HG03575 (cell line): Measurements from ENCODE around the gene FN3K.
"Not testable (repeated sequence)": the region's sequence is repeated elsewhere in the genome, so short reads cannot be mapped to it uniquely, and the experiment has no call there.

Experiments
- ATAC-seq: cut with Tn5 transposase; IDR thresholded peaks from one replicate; pipeline ENCODE4 v1.9.1; 2021; ENCODE audit not compliant: unreplicated experiment, insufficient number of reproducible peaks, low FRiP score; ENCODE audit errors: extremely low read depth

The FN3K gene

DNA sequence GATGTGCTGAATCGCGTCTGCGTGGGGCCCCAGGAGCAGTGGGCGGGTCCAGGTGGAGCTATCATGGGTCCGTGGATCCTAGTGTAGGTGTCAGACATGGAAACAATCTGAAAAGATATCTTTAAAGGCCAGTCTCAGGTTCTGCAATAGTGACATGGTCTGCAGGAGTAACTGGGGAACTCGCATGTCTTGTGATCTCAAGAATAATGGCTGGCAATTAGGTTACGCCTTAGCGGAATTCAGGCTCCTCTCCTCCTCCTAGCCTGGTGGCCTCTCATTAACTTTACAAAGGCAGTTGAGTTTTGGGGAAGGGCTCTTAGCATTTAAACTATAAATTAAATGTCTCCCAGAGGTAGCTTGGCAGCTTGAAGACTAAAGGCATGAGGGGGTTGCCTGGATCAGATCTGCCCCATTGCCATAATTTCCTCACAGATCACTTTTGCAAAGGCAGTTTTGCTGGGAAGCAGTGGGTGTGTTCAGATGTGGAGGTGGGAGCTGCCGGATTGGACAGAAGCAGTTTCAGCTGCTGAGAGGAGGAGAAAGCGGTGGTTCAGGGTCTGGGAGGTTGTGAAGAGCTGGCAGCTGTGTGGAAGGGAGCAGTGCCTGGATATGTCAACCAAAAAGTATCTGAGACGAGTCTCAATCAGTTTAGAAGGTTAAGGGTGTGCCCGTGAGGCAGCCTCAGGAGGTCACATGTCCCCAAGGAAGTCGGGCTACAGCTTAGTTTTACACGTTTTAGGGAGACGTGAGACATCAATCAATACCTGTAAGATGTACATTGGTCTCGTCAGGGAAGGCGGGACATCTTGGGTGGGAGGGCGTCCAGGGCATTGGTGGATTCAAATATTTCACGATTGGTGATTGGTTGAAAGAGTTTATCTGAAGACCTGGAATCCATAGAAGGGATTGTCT is 19.1 kb downstream of the FN3K start:
- ATAC-seq, result no peak

DNA sequence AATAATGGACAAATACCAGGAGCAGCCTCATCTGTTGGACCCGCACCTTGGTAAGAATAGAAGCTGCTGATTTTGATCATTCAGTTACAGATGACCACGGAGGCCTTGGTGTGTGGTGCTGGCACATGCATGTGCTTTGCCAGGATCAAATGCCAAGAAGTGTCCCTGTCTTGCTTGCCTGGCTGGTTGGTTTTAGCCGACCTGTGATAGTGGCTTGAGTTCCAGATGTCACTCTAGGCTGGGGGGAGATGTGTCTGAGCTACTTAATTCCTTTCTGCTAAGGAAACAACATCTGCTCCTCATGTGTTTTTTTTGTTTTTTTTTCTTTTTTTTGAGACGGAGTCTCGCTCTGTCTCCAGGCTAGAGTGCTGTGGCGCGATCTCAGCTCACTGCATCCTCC is 20.8 kb downstream of the FN3K start:
- no peak for ATAC-seq

DNA sequence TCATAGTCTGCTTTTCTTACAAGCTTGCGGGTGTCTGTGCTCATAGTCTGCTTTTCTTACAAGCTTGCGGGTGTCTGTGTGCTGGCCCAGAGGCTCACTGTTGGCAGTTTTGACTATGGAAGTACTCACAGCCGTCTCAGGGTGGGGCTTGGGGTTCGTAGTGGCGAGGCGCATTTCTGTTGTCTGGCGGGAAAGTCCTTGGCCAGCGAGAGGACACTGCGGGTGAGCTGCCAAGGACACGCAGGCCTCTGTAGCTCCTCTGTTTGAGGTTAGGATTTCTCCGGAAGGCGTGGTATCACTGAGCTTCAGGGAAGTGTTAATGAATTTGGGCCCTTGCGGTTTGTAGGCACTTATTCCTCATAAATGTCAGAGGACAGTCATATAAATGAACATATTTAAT is 30.0 kb downstream of the FN3K start:
- ATAC-seq, result no peak

DNA sequence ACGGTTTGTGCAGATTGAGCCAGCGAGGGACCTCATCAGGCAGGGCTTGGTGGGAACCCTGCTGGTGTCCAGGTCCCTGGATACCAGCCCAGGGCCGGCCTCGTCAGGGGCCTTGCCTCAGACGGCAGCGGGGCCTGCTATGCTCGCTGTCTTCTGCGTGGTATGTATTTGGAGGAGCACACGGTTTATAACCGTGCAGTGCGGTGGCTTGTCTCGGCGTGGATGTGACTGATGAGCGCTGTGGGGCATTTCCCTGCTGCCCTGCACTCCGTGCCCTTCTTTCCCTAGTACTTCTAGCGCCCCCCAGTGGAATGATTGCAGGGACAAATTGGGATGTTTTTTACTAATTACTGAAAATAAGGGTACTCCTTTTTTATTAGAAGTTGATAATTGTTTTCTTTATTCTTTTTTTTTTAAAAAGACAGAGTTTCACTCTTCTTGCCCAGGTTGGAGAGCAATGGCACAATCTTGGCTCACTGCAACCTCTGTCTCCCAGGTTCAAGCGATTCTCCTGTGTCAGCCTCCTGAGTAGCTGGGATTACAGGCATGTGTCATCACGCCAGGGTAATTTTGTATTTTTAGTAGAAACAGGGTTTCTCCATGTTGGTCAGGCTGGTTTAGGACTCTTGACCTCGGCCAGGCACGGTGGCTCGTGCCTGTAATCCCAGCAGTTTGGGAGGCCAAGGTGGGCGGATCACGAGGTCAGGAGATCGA is 31.8 kb downstream of the FN3K start:
- ATAC-seq, result no peak

DNA sequence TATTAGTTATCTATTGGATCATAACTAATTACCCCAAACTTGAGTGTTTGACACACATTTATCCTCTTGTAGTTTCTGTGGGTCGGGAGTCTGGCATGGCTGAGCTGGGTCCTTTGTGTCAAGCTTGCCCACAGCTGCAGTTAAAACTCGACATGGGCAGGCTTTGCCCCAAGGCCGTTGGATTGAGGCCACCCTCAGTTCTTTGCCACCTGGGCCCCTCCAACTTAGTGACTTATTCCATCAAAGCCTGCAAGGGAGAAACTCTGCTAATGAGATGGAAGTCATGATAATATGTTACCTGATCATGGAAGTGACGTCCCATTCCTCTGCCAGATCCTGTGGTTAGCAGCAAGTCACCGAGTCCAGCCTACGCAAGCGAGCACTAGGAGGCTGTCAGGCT is 33.6 kb downstream of the FN3K start:
- no peak for ATAC-seq

DNA sequence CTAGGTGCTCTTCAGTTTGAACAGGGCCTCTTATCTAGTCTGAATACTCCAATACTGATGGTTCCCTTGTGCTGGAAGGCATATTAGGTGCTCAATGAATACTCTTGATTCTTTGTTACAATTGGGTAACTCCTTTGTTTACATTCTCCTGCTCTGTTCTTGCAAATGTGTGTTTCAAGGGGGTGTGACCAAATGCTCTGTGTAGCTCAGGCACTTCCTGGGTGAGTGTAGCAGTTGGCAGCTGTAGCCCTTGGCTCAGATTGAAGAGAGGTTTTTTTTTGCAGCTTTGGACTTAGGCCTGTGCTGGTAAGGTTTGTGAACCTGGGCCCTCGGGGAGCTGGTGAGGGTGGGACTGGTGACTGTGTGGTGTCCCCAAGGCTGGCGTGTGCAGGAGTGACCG is 36.6 kb downstream of the FN3K start:
- no peak for ATAC-seq

DNA sequence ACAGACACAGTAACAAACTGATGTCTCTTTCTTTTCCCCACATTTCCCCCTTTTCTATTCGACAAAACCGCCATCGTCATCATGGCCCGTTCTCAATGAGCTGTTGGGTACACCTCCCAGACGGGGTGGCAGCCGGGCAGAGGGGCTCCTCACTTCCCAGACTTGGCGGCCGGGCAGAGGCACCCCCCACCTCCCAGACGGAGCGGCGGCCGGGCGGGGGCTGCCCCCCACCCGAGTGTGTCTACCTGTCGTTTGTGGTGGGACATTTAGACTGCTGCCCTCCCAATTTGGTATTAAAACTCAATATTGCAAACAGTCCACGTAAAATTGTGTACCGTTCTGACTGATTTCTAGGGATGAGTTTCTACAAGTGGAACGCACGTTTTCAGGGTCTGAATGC is 39.0 kb downstream of the FN3K start:
- ATAC-seq, result not testable (repeated sequence)

DNA sequence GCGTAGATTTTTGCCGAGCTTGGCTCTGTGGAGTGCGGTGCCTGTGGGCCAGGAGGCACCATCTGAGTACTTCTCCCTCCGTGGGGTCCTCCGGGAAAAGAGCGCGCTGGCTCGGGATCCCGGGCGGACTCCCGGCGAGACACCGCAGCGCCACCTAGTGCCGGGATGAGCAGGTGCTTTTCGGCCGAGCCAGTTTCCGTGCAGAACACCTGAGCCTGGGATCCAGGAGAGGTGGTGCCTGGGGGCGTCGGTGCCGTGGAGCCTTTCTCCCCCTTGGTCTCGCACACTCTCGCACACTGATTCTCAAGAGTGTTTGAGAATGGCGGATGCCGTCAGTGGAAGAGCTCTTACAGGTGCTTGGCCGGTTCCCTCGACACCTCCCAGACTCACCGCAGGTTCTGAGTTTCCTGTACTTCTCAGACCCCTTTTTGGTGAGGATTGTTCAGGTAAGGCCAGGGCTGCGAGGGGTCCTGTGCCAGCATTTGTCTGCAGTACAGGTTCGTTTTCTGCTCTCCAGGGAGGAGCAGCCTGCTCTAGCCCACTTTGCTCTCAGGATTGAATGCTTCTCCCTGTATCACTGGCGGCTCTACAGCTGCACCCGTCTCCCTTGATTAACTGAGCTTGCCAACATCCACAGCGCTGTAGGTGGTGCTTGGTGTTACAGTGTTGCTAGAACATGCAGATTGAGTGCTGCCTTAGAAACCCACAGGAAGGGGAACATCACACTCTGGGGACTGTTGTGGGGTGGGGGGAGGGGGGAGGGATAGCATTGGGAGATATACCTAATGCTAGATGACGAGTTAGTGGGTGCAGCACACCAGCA is 39.8 kb downstream of the FN3K start:
- ATAC-seq, result no peak

DNA sequence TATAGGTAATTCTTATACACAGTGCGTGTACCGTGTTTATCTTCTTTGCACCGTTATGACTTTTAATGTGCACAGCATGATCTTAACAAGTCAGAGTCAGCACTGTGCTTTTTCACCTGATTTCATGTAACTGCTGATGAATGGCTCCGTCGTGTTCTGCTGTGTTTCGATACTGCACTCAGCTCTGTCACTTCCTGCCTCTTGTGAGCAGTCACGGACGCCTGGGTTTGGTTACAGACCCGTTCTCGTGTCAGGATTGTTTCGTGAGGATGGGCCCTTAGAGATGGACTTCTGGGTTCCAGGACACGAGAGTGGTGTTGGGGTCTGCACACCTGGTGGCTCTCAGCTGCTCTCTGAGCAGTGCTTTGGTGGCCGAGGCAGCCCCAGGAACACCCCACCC is 41.0 kb downstream of the FN3K start:
- ATAC-seq, result no peak

DNA sequence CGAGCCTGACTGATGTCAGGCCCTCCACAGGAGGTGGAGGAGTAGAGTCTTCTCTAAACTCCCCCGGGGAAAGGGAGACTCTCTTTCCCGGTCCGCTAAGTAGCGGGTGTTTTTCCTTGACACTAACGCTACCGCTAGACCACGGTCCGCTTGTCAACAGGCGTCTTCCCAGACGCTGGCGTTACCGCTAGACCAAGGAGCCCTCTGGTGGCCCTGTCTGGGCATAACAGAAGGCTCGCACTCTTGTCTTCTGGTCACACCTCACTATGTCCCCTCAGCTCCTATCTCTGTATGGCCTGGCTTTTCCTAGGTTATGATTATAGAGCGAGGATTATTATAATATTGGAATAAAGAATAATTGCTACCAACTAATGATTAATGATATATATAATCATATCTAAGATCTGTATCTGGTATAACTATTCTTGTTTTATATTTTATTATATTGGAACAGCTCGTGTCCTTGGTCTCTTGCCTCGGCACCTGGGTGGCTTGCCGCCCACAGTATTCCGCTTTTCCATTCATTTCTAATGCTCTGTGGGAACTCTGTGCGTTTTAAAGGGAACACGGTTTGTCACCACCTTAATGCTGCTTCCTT is 42.5 kb downstream of the FN3K start:
- not testable (repeated sequence) for ATAC-seq

DNA sequence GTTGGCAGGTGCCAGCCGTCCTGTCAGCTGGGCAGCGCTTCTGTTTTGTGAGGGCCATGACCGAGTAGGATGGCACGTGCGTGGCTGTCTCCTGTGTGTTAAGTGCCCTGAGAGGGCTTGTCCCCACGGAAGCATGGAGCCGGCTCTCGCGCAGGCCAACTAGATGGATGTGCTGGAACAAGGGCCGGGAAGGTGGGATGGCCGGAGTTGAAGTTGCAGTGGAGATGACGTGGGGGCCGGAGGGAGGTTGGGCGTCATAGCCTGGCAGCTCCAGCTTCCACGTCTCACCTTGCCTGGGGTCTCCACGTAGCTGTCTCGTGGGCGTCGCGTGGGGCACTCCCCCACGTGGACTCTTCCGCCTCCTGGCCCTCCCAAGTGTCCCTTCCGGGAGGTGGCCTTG is 44.1 kb downstream of the FN3K start:
- ATAC-seq, result no peak

DNA sequence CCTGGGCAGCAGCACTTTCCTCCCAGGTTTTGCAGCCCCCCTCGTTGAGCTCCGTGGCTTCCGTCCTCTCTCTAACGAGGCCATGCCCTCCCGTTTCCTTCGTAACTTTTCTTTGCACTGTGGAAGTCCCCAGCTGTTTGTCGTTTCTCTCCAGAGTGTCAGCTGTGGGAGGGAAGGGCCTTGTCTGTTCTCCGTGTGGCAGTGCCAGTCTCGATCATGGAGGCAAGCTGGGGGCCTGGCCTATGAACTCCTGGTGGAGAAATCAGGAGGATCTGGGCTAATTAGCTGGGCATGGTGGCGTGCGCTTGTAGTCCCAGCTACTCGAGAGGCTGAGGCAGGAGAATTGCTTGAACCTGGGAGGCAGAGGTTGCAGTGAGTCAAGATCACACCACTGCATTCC is 44.8 kb downstream of the FN3K start:
- no peak for ATAC-seq

DNA sequence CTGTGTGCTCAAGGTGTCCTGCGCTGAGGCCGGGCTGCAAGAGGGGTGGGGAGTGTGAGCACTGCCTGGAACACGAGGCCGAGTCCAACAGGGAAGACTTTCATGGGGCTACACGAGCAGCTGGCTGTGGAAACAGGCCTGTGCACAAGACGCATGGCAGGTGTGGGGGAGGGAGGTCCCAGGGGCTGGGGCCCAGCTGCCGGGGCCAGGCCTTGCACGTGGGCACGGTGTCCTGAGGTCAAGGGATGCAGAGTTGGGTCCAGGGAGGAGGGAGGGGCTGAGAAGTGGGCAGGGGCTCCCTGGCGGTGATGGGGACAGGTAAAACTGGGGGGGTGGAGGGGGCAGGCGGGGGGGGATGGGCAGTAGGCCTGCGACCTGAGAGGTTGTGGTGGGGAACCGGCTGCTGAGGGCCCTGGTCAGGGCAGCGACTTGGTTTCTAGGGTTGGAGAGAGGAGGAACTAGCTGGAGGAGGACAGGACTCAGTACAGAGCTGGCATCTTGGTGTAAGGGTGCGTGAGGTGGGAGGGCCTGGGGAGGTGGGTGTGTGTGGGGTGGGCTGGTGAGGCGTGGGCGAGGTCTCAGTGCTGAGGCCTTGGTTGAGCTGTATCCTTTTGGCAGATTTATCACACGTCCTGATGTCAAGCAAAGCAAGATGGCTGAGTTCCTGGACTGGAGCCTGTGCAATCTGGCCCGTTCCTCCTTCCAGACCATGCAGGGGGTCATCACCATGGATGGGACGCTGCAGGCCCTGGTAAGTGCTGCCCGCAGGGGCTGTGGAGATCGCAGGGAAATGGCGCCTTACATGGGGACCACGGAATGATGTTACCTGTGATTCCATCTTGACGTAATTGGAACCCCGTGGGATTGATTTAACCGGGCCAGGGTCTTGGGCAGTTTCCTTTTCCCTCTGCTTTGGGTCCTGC is 45.8 kb downstream of the FN3K start:
- ATAC-seq, result no peak

DNA sequence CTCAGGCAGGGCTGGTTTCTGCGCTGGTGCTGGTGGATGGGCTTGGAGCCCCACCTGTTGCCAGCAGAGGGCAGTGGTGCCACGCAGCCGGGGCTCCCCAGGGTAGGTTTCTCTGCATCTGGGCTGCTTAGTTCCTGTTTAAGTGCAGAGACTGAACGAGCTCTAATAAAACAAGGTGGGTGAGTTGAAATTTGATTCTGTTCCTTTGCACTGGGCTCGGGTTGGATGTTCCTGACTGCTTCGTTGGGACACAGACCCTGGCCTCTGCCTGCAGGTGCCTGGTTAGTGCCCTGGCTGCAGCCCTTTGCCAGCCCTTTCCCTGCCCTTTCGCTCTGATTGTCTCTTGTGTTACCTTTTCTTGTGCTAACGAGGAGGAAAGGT is 46.5 kb downstream of the FN3K start:
- ATAC-seq, result no peak

DNA sequence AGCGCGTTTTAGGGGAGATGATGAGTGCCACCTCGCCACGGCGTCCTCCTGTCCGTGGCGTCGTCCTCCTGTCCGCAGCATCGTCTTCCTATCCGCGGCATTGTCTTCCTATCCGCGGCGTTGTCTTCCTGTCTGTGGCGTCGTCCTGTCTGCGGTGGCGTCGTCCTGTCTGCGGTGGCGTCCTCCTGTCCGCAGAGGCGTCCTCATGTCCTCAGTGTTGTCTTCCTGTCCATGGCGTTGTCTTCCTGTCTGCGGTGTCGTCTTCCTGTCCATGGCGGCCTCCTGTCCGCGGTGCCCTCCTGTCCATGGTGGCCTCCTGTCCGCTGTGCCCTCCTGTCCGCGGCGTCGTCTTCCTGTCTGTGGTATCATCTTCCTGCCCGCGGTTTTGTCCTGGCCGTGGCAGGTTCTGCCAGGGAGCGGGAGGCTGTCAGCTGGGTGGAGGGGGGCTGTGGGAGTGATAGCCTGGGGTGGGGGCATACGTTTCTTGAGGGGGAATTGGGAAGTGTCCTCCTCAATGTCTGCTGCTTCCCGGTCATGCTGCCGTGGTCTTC is 47.3 kb downstream of the FN3K start:
- ATAC-seq, result no peak

DNA sequence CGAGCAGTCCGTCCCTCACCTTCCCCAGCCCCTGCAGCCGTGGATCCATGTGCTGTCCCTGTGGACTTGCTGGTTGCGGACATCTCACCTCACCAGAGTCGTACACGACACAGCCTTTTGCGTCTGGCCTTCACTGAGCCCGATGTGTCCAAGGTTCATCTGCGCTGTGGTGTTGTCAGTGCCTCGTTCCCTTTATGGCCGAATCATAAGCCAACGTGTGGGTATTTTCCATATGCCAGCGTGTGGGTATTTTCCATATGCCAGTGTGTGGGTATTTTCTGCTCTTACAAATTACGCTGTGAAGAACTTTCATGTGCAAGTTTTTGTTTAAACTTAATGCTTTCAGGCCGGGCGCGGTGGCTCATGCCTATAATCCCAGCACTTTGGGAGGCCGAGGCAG is 48.1 kb downstream of the FN3K start:
- no peak for ATAC-seq

DNA sequence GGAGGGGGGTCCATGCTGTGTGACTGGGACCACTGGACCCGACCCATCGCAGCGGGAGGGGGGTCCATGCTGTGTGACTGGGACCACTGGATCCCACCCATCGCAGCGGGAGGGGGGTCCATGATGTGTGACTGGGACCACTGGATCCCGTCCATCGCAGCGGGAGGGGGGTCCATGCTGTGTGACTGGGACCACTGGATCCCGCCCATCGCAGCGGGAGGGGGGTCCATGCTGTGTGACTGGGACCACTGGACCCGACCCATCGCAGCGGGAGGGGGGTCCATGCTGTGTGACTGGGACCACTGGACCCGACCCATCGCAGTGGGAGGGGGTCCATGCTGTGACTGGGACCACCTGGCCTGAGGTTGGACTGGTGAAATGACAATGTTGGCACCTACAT is 50.2 kb downstream of the FN3K start:
- ATAC-seq, result not testable (repeated sequence)

DNA sequence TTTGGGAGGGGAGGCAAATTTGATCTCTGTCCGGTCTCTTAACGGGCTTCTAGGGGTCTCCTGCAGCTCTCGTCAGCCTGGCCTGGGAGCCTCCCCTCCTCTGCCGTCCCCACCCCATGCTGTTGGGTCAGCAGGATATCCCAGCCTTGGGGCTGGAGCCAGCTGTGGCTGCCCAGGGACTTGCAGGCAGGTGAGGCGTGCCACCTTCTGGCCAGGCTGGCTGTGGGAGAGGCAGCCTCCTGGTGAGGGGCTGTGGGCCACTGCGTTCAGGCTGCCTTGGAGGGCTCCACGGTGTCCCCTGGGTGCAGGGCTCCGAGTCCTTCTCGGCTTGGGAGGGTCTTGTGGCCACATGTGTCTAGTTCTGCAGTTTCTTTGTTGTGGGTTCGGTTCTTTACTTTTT is 51.0 kb downstream of the FN3K start:
- ATAC-seq, result no peak
